A172 (cell line): Measurements from ENCODE around the gene CEACAM21. TPM values are rescaled to one million over a fixed set of nuclear protein-coding genes. Genes with fewer than 3 reads are reported as not detected.

Source experiments
- DNase-seq: peaks from one replicate; pipeline ENCODE4 v3.0.0-alpha.2; 2015; ENCODE audit warnings: low spot score
- total RNA-seq: library from RNA; depleted of rRNA; stranded (reverse); fragments of >200 nt; shearing (Covaris generic); gene quantifications from 2 replicates; pipeline ENCODE4 v1.2.3, GENCODE V29; 2014; rRNA removed

The CEACAM21 gene
- total RNA-seq, 1 experiment from 2014 or later, result not detected

DNA sequence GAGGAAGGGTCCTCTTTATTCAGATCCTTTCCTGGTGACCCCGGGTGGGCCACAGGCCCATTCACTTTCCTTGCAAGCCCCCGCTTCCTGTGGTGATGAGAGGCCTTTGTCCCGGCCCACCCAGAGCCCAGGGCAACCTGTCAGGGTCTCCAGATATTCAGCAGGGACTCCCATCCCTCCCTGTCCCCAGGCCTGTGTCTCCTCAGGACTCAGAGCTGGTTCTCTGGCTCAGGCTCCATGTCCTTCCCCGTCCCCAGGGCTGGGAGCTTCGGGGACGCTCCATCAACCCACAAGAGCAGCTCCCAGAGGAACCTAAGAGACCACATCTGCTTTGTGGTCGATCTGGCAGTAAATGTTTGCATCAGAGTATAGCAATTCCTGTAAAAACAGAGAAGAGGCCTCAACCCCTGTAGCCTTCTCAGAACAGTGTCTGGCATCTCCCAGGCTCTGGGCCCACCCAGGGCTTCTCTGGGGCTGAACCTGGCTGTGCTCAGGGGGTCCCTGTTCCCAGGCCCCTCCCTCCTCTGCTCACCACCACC, 43.1 kb downstream of the CEACAM21 start:
- no peak for DNase-seq

DNA sequence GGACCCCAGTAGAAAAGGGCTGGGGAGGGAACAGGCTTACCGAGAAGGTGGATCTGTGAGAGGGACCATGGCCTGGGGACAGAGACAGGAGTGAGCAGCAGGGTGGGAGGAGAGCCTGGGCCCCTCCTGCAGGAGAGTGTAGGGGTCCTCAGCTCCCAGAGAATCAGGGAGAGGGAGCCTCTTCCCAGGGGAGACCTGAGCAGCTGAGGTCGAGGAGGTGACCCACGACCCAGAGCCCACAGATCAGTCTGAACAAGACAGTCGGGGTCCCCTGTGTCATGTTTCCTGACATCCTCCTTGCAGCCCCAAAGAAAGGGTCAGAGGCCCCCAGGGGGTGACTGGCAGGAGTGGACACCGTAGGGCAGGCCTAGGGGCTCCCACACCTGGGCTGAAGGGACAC, 44.2 kb downstream of the CEACAM21 start:
- no peak for DNase-seq

DNA sequence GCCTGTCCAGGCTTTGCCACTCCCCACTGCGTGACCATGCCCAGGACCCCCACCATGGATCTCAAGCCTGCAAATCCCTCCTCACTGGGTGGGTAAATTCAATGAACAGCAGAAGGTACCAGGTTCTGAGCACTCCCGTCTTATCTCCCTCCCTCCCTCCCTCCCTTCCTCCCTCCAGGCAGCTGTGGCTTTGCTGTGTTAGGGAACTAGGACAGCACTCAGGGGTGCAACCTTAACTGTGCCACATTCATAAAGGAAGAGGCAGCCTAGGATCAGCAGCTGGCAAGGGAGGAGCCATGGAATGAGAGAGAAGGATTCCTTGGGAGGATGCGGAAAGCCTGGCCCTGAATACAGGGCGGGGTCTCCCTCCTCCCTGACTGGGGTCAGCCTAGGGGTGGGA, 45.3 kb downstream of the CEACAM21 start:
- no peak for DNase-seq

DNA sequence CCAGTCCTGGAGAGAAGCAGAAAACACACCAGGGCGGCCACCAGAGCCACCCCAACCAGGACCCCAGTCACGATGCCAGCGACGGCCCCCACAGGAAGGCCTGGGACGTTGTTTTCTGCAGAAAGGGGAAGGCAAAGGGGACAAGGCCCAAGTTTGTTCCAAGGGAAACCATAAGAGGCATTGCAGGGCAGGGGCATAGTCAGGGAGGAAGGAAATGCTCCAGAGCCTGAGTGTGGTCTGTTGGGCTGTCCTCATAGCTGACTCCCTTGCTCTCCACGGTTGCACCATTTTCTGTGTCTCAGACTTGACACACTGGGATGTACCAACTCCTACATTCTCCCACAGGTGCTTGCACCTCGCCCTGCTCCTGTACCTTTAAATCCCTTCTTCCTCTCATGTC, 45.7 kb downstream of the CEACAM21 start:
- no peak for DNase-seq

DNA sequence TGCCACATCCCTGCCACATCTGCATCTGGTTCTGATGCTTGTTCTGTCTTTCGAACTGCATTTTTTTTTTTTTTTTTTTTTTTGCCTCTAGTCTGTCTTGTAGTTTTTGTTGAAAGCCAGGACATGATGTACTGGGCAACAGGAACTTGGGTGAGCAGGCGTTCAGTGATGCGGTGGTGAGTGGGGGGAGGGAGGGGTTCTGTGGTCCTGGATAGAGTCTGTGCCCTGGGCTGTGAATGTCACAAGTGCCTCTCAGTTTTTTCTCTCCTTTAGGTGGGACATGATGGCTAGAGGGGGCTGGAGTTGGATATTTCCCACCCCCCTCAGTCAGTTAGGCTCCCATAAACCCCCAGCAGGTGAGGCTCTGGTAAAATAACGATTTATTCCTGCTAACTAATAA, 47.4 kb downstream of the CEACAM21 start:
- DNase-seq, result no peak

DNA sequence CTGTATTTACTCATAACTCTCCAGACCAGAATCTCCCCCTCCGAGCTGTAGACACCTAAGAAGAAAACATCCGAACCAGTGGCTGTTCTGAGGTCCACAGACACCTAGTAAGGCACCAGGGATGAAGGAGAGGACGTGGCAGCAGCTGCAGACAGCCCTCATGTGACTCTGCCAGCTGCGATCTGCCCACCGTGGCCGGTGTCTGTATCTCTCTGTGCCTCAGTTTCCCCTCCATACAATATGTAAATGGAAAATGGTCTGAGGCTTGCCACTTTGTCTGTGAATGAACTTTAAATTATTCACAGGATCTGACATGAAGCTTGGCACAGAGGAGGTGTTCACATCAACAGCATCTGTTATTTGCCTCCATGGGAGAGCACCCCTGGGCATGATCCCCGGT, 48.5 kb downstream of the CEACAM21 start:
- no peak for DNase-seq

DNA sequence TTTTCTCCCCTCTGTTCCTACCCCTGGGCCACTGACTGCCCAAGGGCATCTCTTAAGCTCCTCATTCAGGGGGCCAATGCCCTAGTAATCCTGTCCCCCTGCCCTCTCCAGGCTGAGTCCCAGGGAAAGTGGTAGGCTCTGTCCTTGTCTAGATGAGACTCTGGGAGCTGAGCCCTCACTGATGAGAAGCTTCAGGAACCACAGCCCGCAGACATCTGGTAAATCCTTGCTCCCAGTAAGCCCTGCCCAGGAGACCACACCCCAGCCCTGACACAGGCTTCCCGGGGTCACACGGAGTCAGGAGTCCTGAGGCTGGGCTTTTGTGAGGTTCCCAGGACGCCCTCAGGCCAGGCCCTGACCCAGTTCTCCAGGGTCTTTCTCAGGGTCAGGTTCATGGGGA, 49.0 kb downstream of the CEACAM21 start:
- DNase-seq, result no peak

DNA sequence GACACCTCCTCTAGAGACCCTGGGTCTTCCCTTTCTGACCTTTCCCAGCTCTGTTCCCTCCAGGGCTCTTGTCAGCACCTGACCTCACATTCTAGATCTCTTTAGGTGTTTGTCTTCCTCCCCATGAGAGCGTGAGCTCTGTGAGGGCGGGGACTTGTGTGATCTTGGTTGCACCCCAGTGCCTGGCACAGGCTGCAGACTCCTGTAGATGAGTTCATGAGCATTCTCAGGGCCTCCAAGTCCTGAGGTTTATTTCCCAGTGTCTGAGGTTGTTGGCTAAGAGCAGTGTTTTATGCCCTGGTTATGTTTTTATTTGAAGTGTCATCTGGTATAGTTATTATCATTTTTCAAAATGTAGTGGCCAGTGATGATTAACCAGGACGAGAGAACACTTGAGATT, 50.3 kb downstream of the CEACAM21 start:
- no peak for DNase-seq

DNA sequence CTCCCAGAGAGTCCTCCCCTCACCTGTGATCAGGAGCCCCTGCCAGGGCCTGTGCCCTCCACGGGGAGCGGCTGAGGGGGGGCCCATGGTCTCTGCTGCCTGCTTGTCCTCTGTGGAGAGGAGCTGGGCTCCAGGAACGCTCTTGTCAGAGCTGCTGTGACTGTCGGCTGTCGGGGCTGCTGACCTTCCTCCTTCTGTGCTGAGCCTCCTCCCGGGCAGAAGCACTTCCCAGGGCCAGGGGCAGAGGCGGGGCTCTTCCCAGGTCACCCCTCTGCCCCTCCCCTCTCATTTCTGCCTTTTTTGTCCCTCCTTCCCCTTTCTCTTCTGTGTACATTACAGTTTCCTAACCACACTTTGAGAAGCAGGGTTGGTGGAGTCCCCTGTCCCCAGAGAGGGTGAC, 50.9 kb downstream of the CEACAM21 start, which contains the start of gene CEACAM4:
Gene CEACAM4, minus strand, starts transcription at position 198 of the 400 bp plus-strand sequence. Its CDS starts 111 bp downstream, at position 87.
- DNase-seq, result no peak

DNA sequence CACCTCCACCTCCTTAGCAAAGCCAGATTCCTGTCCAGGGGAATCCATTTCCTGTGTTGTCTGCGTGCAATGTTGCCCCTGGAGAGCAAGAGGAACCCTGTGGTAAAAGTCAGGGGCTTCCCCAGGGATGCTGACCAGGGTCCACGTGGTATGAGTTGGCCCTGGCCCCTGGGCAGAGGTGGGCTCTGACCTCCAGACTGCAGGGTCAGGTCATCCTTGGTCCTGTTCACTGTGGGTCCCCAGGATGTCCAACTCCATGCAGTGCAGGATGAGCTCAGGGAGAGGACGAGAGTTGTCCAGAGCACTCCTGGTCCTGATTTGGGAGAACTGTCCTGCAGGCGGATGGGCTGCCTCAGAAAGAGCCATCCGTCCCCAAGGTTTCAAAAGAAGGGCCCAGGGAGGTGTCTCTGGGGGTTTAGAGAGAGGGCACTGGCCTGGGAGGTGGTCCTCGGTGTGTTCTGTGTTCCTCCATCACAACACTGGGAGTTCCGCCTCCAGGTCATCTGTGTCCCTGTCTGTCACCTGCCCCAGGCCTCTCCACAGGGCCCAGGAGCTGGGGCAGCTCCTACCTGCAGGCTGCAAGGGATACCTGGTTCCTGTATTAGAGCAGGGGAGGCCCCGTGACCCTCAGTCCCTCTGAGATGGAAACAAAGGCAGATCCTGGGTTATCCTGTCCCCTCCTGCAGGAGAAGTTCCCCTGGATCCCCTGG, 52.2 kb downstream of the CEACAM21 start:
- no peak for DNase-seq

Other genes with a start within 250 kb of the CEACAM21 start
- gene TGFB1, start 222.2 kb upstream of the CEACAM21 start, total RNA-seq, result 13.6 and 18.3 TPM in 2 replicates
- 4.5 and 13.5 TPM in 2 replicates for gene B9D2, start 212.0 kb upstream of the CEACAM21 start, total RNA-seq
- gene TMEM91, start 199.6 kb upstream of the CEACAM21 start, total RNA-seq, result 0.98 and 2.1 TPM in 2 replicates
- gene EXOSC5, start 178.8 kb upstream of the CEACAM21 start, total RNA-seq, result 33.5 and 36.7 TPM in 2 replicates
- gene BCKDHA, start 178.3 kb upstream of the CEACAM21 start, total RNA-seq, result 34.9 and 45.9 TPM in 2 replicates
- gene B3GNT8, start 148.8 kb upstream of the CEACAM21 start, total RNA-seq, result 1.4 and 2.6 TPM in 2 replicates
- gene DMAC2, start 136.3 kb upstream of the CEACAM21 start, total RNA-seq, result 56.3 and 66.1 TPM in 2 replicates
- gene ERICH4, start 133.0 kb upstream of the CEACAM21 start, total RNA-seq, result not detected in 2 replicates
- gene CEACAM4, start 50.9 kb downstream of the CEACAM21 start, total RNA-seq, result not detected in 2 replicates
- gene CEACAM7, start 112.1 kb downstream of the CEACAM21 start, total RNA-seq, result not detected in 2 replicates
- gene CEACAM5, start 132.5 kb downstream of the CEACAM21 start, total RNA-seq, result not detected in 2 replicates
- gene CEACAM6, start 179.4 kb downstream of the CEACAM21 start, total RNA-seq, result not detected in 2 replicates
- gene CEACAM3, start 220.4 kb downstream of the CEACAM21 start, total RNA-seq, result not detected in 2 replicates